SJCRH30 (cell line): ENCODE results near the gene NRTN. TPM values are rescaled to one million over a fixed set of nuclear protein-coding genes. Genes with fewer than 3 reads are reported as not detected.
"Not testable (repeated sequence)": the region's sequence is repeated elsewhere in the genome, so short reads cannot be mapped to it uniquely, and the experiment has no call there.

ENCODE experiments used
- DNase-seq, 2 experiments: peaks; one replicate each; pipeline ENCODE4 v3.0.0-alpha.2; 2015 to 2020
- H3K27ac ChIP-seq: fragments of 250-450 bp; sonication (Bioruptor Pico); 2 replicates; pipeline ENCODE4 v1.5.1; 2020; ENCODE audit warnings: mild to moderate bottlenecking, moderate library complexity
- H3K27me3 ChIP-seq: fragments of 250-450 bp; sonication (Bioruptor Pico); 2 replicates; pipeline ENCODE4 v1.5.1; 2020; ENCODE audit warnings: mild to moderate bottlenecking, moderate library complexity
- H3K36me3 ChIP-seq: fragments of 250-450 bp; sonication (Bioruptor Pico); 2 replicates; pipeline ENCODE4 v1.5.1; 2020; ENCODE audit warnings: mild to moderate bottlenecking, moderate library complexity
- H3K4me1 ChIP-seq: fragments of 250-450 bp; sonication (Bioruptor Pico); 2 replicates; pipeline ENCODE4 v1.5.1; 2020; ENCODE audit warnings: mild to moderate bottlenecking, moderate library complexity
- H3K4me3 ChIP-seq: fragments of 250-450 bp; sonication (Bioruptor Pico); 2 replicates; pipeline ENCODE4 v1.5.1; 2020; ENCODE audit warnings: mild to moderate bottlenecking, moderate library complexity
- H3K9me3 ChIP-seq: fragments of 250-450 bp; sonication (Bioruptor Pico); replicated peaks from 2 replicates; pipeline ENCODE4 v1.5.1; 2020; ENCODE audit warnings: mild to moderate bottlenecking, moderate library complexity
- total RNA-seq: library from RNA; depleted of rRNA; stranded (reverse); fragments of >200 nt; shearing (Covaris generic); gene quantifications from 2 replicates; pipeline ENCODE4 v1.2.3, GENCODE V29; 2014

Gene NRTN
- total RNA-seq, 1 experiment from 2014 or later = 21.5 TPM

- no peak overlapping the region for H3K4me3 ChIP-seq
- H3K27me3 ChIP-seq = no peaks in the 10 kb centered on the region
- no peaks in the 10 kb centered on the region for H3K9me3 ChIP-seq
- no peak overlapping the region for H3K27ac ChIP-seq
- no peaks in the 10 kb centered on the region for H3K36me3 ChIP-seq
- peaks cover 3% of the 10 kb centered on the region; the same call in 1 of the 2 replicates for H3K4me1 ChIP-seq
- no peak for DNase-seq
Observed at GRCh38 chr19:5832527-5833216, 27.8 kb downstream of the NRTN start.

- Histone ChIP-seq H3K27ac (no peak overlapping the region), H3K27me3 (no peaks in the 10 kb centered on the region), H3K36me3 (no peaks in the 10 kb centered on the region; the same call in 1 of the 2 replicates), H3K4me3 (no peak overlapping the region), H3K4me1 (peaks cover 7% of the 10 kb centered on the region; the same call in 1 of the 2 replicates), H3K9me3 (no peaks in the 10 kb centered on the region)
- DNase-seq = no peak
Observed at GRCh38 chr19:5837761-5838352, 33.0 kb downstream of the NRTN start.

GRCh38 chr19:5838353-5839064, 33.6 kb downstream of the NRTN start:
- H3K27ac ChIP-seq = no peak overlapping the region
- H3K4me1 ChIP-seq = peaks cover 7% of the 10 kb centered on the region; the same call in 1 of the 2 replicates
- H3K27me3 ChIP-seq = no peaks in the 10 kb centered on the region
- H3K9me3 ChIP-seq = no peaks in the 10 kb centered on the region
- no peak for DNase-seq
- no peak overlapping the region for H3K4me3 ChIP-seq
- H3K36me3 ChIP-seq = no peaks in the 10 kb centered on the region; the same call in 1 of the 2 replicates

DNA sequence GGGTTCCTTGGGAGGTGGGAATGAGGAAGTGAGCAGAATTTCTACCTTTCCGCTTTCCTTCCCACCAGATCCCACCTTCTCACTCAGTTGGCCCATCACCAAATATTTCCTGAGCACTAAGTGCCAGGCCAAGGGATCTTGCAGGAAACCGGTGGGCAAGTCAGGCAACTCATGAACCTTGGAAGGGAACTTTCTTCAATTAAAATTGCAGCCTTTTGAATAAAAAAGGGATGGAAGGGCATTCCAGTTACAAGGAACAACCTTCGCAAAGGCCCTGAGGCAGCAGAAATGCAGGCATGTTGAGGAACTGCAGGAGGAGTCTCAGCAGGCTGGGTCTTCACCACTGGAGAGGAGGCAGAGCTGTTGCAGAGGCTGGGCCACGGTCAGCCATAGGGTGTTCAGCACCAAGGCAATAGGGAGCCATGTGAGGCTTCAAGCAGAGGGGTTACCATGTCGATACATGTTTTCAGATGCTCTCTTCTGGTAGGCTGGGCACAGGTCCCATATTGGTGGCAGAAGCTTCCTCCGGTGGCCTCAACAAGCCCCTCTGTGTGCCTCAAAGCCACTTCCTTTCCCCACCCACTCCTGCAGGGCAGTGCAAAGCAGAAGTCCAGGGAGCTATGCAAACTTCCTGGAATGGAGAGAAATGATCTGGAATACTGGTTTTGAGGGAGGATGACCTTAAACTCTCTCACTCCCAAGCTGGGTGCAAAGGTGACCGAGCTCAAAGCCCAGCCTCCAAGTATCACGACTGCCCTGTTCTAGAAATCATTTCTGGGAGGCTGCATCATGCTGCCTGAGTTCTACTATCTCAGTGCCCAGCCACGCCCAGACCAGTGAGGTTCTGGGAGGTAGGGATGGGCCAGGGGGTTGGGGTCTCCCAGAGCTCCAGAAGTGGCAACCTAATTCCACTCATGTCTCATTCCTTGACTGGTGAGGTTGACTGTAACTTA, 34.5 kb downstream of the NRTN start, which contains the start of gene FUT6:
Gene FUT6 (minus strand): TSS at position 638 of the 953 bp plus-strand sequence. CDS start 7,135 bp downstream, outside the sequence.
- Histone ChIP-seq H3K4me1 (peaks cover 7% of the 10 kb centered on the region; the same call in 1 of the 2 replicates), H3K27me3 (no peaks in the 10 kb centered on the region), H3K36me3 (no peaks in the 10 kb centered on the region; the same call in 1 of the 2 replicates), H3K9me3 (no peaks in the 10 kb centered on the region), H3K4me3 (no peak within 1 kb of the TSS), H3K27ac (no peak within 1 kb of the TSS)
- DNase-seq = no peak

DNA sequence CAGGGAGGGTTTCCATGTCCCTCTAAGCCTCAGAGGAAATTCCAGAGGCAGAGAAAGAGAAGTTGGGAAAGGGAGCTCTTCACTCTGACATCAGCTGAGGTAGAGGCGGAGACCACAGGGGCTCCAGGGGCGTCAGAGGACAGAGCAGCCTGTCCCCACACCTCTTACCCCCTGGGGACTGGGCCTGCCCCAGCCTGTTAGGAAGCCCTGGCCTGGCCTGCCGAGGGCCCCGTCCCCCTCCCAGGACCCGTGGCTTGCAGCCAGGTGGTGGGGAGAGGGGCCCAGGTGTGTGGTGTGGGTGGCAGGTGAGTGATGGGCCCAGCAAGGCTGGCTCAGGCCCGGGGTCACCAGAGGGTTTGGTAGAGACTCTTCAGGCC, 36.9 kb downstream of the NRTN start:
- not testable (repeated sequence) for H3K4me3 ChIP-seq, H3K9me3 ChIP-seq, H3K27ac ChIP-seq, H3K36me3 ChIP-seq, H3K27me3 ChIP-seq, DNase-seq
- H3K4me1 ChIP-seq = peaks cover 15% of the 10 kb centered on the region

DNA sequence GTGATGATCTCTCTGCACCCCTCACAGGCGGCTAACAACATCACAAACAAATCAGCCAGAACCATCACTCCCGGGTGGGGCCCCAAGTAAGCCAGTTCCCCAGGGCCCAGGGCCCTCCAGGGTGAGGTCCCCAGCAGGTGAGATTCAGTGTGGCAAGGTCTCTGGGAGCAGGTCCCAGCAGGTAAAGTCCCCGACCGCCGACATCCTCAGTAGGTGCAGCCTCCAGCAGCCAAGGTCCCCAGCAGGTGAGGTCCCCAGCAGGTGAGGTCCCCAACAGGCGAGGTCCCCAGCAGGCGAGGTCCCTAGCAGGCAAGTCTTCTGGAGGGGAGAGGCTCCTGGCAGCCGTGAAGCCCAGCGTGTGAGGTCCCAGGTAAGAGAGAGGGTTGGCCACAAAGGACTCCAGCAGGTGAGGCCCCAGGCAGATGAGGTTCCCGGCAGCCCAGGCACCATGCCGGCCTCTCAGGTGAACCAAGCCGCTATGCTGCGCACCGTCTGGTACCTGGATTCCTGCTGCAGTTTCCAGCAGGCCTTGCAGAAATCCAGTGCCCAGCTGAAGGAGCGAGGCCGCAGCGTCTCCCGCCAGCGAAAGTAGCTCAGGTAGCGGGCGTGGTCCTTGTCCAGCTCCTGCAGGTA, 38.5 kb downstream of the NRTN start:
- no peaks in the 10 kb centered on the region; the same call in 1 of the 2 replicates for H3K36me3 ChIP-seq
- no peak overlapping the region for H3K4me3 ChIP-seq
- no peak overlapping the region for H3K27ac ChIP-seq
- no peak for DNase-seq
- H3K9me3 ChIP-seq = no peaks in the 10 kb centered on the region
- H3K4me1 ChIP-seq = peaks cover 16% of the 10 kb centered on the region
- no peaks in the 10 kb centered on the region for H3K27me3 ChIP-seq

DNA sequence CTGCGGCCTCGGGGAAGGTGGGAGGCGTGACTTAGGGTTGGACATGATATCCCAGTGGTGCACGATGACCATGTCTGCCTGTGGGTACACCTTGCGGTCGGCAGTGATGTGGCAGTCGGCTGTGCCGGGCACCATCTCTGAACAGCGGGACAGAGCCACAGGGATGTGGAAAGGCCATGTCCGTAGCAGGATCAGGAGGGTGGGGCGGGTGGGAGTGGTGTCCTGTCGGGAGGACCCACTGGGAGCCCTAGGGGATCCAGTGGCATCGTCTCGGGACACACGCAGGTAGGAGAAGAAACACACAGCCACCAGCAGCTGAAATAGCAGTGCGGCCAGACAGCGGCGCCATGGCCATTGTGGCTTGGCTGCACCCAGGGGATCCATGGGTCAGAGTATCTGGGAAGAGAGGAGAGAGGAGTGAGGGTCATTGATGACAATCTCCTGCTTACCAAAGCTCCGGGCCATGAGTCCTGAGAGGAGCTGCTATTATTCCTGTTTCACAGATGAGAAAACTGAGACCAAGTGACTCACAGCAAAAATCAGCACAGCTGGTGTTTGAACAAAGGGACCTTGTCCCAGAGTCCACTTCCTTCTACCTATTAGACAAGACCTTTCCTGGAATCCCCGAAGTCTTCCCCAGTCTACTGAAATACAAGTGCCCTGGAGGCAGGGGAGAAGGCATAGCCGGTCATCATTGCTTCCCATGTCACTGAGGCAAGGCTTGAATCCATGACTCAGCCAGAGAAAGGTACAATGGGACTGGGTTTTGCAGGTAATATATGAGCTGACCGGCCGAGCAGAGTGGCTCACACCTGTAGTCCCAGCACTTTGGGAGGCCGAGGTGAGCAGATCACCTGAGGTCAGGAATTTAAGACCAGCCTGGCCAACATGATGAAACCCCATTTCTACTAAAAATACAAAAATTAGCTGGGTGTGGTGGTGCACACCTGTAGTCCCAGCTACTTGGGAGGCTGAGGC, 39.9 kb downstream of the NRTN start:
- Histone ChIP-seq H3K36me3 (no peaks in the 10 kb centered on the region; the same call in 1 of the 2 replicates), H3K4me1 (peaks cover 14% of the 10 kb centered on the region), H3K9me3 (no peaks in the 10 kb centered on the region), H3K27me3 (no peaks in the 10 kb centered on the region), H3K27ac (no peak overlapping the region), H3K4me3 (no peak overlapping the region)
- no peak for DNase-seq

DNA sequence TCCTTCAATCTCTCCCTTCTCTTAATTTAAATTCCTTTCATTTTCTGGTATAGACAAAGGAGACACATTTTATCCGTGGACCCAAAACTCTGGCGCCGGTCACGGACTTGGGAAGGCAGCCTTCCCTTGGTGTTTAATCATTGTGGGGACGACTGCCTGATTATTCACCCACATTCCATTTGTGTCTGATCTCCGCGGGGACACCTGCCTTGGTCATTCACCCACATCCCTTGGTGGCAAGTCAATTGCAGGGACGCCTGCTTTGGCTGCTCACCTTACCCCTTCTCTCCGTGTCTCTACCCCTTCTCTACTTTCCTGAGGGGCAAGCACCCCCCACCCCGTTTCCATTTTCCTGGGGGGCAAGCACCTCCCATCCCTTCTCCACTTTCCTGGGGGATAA, 43.0 kb downstream of the NRTN start:
- H3K27me3 ChIP-seq, H3K9me3 ChIP-seq, H3K36me3 ChIP-seq: not testable (repeated sequence)
- H3K27ac ChIP-seq = peak overlapping the region; percentile 100
- H3K4me1 ChIP-seq = peaks cover 11% of the 10 kb centered on the region
- H3K4me3 ChIP-seq = peak overlapping the region; percentile 63
- peak; percentile 88 to 89 for DNase-seq

DNA sequence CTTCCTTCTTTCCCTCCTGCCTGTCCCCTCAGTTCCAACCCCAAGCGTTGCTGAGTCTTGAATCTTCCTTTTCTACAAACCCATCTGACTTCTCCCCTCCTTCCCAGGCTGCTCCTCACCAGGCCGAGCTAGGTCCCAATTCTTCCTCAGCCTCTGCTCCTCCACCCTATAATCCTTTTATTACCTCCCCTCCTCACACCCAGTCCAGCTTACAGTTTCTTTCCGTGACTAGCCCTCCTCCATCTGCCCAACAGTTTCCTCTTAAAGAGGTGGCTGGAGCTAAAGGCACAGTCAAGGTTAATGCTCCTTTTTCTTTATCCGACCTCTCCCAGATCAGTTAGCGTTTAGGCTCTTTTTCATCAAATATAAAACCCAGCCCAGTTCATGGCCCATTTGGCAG, 43.8 kb downstream of the NRTN start:
- peak overlapping the region; percentile 100 for H3K27ac ChIP-seq

GRCh38 chr19:5850189-5850588, 45.3 kb downstream of the NRTN start:
- Histone ChIP-seq H3K36me3 (peaks cover 7% of the 10 kb centered on the region; the same call in 1 of the 2 replicates), H3K4me1 (peaks cover 11% of the 10 kb centered on the region), H3K27me3 (no peaks in the 10 kb centered on the region), H3K27ac (no peak overlapping the region), H3K9me3 (no peaks in the 10 kb centered on the region), H3K4me3 (no peak overlapping the region)
- no peak for DNase-seq

More for the DNA sequence above, 43.8 kb downstream of the NRTN start:
- Histone ChIP-seq H3K4me1 (peaks cover 11% of the 10 kb centered on the region), H3K4me3 (peak overlapping the region; percentile 63)
- H3K36me3 ChIP-seq, H3K27me3 ChIP-seq, DNase-seq, H3K9me3 ChIP-seq: not testable (repeated sequence)

GRCh38 chr19:5850743-5851293, 46.0 kb downstream of the NRTN start:
- peaks cover 9% of the 10 kb centered on the region for H3K4me1 ChIP-seq
- H3K27me3 ChIP-seq = no peaks in the 10 kb centered on the region
- no peak for DNase-seq
- H3K9me3 ChIP-seq = no peaks in the 10 kb centered on the region
- no peak overlapping the region for H3K27ac ChIP-seq
- no peak overlapping the region for H3K4me3 ChIP-seq
- peaks cover 8% of the 10 kb centered on the region; the same call in 1 of the 2 replicates for H3K36me3 ChIP-seq

DNA sequence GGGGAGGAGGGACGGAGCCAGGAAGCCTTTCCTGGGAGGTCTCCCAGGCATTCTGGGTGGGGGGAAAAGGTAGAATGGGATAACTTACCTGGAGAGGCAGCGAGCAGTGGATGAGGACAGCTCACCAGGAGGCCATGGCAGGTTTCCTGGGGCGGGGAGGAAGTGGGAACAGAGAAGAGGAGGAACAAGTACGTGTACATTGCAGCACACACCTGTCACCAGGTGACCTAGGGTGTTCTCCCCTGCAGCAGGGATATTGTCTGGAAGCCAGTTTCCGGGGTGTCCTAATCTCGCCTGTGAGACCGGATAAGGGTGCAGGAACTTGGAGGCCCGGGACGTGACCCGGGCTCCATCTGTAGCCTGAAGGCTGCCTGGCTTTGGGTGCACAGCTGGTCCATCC, 46.4 kb downstream of the NRTN start, which contains the start of gene FUT3:
Gene FUT3 (minus strand): TSS at position 148 of the 400 bp plus-strand sequence.
- no peak for DNase-seq
- Histone ChIP-seq H3K4me3 (no peak within 1 kb of the TSS), H3K27ac (no peak within 1 kb of the TSS), H3K4me1 (peaks cover 4% of the 10 kb centered on the region), H3K36me3 (peaks cover 8% of the 10 kb centered on the region; the same call in 1 of the 2 replicates), H3K9me3 (no peaks in the 10 kb centered on the region), H3K27me3 (no peaks in the 10 kb centered on the region)

DNA sequence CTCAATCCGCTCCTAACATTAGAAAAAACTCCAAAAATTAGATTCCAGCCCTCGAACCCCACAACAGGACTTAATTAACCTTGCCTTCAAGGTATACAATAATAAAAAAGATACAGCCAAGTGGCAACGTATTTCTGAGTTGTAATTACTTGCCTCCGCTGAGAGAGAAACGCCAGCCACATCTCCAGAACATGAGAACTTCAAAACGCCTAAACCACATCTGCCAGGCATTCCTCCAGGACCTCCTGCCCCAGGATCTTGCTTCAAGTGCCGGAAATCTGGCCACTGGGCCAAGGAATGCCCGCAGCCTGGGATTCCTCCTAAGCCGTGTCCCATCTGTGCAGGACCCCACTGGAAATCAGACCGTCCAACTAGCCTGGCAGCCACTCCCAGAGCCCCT, 49.3 kb downstream of the NRTN start:
- not testable (repeated sequence) for H3K36me3 ChIP-seq, H3K4me1 ChIP-seq, H3K27me3 ChIP-seq, H3K4me3 ChIP-seq, H3K9me3 ChIP-seq, DNase-seq, H3K27ac ChIP-seq
